DOHH2 (cell line): ENCODE results near the gene WDR27.
A peak's percentile ranks its signal among the peaks of the same experiment; 100 is the strongest.

Source experiments
- CTCF ChIP-seq: fragments of 200-600 bp; sonication (generic); IDR thresholded peaks from one replicate; pipeline ENCODE4 v1.5.1; 2014; ENCODE audit warnings: antibody characterized with exemption, mild to moderate bottlenecking, low read depth, low read length; ENCODE audit not compliant: poor library complexity, severe bottlenecking
- EZH2phosphoT487 ChIP-seq: fragments of 200-600 bp; sonication (generic); IDR thresholded peaks from 2 replicates; pipeline ENCODE4 v1.6.1; 2017; ENCODE audit warnings: borderline replicate concordance, mild to moderate bottlenecking, antibody characterized with exemption, low read length, moderate library complexity, mixed read lengths

DNA sequence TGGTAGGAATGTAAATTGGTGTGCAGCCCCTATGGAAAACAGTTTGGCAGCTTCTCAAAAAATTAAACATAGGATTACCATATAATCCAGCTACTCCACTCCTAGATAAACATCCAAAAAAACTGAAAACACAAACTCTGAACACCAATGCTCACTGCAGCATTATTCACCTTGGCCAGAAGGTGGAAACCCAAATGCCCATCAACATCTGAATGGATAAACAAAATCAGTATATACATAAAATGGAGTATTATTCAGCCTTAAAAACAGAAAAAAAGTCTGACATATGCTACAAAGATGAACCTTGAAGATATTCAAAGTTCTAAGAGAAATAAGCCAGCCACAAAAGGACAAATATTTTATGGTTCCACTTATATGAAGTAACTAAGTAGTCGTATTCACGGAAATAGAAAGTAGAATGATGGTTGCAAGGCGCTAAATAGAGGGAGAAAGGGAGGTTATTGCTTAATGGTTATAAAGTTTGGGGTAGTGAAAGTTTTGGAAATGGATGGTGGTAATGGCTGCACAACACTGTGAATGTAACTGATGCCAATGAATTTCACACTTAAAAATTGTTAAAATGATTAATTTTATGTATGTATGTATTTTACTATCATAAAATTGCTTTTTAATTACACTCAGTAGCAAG lies 18.5 kb upstream of the WDR27 start:
- TF ChIP-seq CTCF (peak; percentile 10), EZH2phosphoT487 (no peak)
